ENCODE data around the gene SLC17A9.

SLC17A9 gene

GRCh38 chr20:62952373-62952967 lies at the start of gene SLC17A9:
SLC17A9 (plus strand) TSS chr20:62952709; CDS start chr20:62952831, 122 bp downstream.
- peaks cover 35% of the 10 kb centered on the region for H3K36me3 ChIP-seq (ENCODE audit: insufficient read depth, low read depth, low read length)
- H3K4me3 ChIP-seq (ENCODE audit: low read length): peak within 1 kb of the TSS; percentile 53
- no peaks in the 10 kb centered on the region for H3K9me3 ChIP-seq (ENCODE audit: insufficient read depth, low read depth, low read length)
- peaks cover 11% of the 10 kb centered on the region; the same call in 1 of the 2 replicates for H3K4me1 ChIP-seq (ENCODE audit: insufficient read depth, low read length)
- H3K9ac ChIP-seq (ENCODE audit: low read depth, low read length): peak within 1 kb of the TSS; percentile 48; the same call in 1 of the 2 replicates
- H3K27me3 ChIP-seq (ENCODE audit: insufficient read depth, low read length): no peaks in the 10 kb centered on the region
- H3K27ac ChIP-seq (ENCODE audit: low read length): no peak within 1 kb of the TSS

- H3K27me3 ChIP-seq (ENCODE audit: insufficient read depth, low read length): no peaks in the 10 kb centered on the region
- no peak overlapping the region for H3K9ac ChIP-seq (ENCODE audit: low read depth, low read length)
- H3K9me3 ChIP-seq (ENCODE audit: insufficient read depth, low read depth, low read length): no peaks in the 10 kb centered on the region
- H3K4me1 ChIP-seq (ENCODE audit: insufficient read depth, low read length): peaks cover 14% of the 10 kb centered on the region
- peaks cover 71% of the 10 kb centered on the region for H3K36me3 ChIP-seq (ENCODE audit: insufficient read depth, low read depth, low read length)
- H3K4me3 ChIP-seq (ENCODE audit: low read length): no peak overlapping the region
- no peak overlapping the region for H3K27ac ChIP-seq (ENCODE audit: low read length)
These were observed 49.4 kb upstream of the SLC17A9 start for GRCh38 chr20:62902926-62903615.

GRCh38 chr20:62905536-62906117 lies 46.9 kb upstream of the SLC17A9 start:
- Histone ChIP-seq H3K27ac (ENCODE audit: low read length) (no peak overlapping the region), H3K4me1 (ENCODE audit: insufficient read depth, low read length) (peaks cover under 1% of the 10 kb centered on the region), H3K36me3 (ENCODE audit: insufficient read depth, low read depth, low read length) (peaks cover 96% of the 10 kb centered on the region), H3K27me3 (ENCODE audit: insufficient read depth, low read length) (no peaks in the 10 kb centered on the region), H3K9ac (ENCODE audit: low read depth, low read length) (no peak overlapping the region), H3K4me3 (ENCODE audit: low read length) (no peak overlapping the region), H3K9me3 (ENCODE audit: insufficient read depth, low read depth, low read length) (no peaks in the 10 kb centered on the region)

- no peak overlapping the region for H3K27ac ChIP-seq (ENCODE audit: low read length)
- H3K9me3 ChIP-seq (ENCODE audit: insufficient read depth, low read depth, low read length): no peaks in the 10 kb centered on the region
- no peaks in the 10 kb centered on the region for H3K27me3 ChIP-seq (ENCODE audit: insufficient read depth, low read length)
- no peak overlapping the region for H3K9ac ChIP-seq (ENCODE audit: low read depth, low read length)
- H3K4me3 ChIP-seq (ENCODE audit: low read length): no peak overlapping the region
- peaks cover 100% of the 10 kb centered on the region for H3K36me3 ChIP-seq (ENCODE audit: insufficient read depth, low read depth, low read length)
- no peaks in the 10 kb centered on the region; the same call in 1 of the 2 replicates for H3K4me1 ChIP-seq (ENCODE audit: insufficient read depth, low read length)
These were observed 46.3 kb upstream of the SLC17A9 start for GRCh38 chr20:62906209-62906608.

GRCh38 chr20:62906647-62907375 lies 45.7 kb upstream of the SLC17A9 start:
- Histone ChIP-seq H3K27me3 (ENCODE audit: insufficient read depth, low read length) (no peaks in the 10 kb centered on the region), H3K4me1 (ENCODE audit: insufficient read depth, low read length) (no peaks in the 10 kb centered on the region; the same call in 1 of the 2 replicates), H3K9ac (ENCODE audit: low read depth, low read length) (no peak overlapping the region), H3K27ac (ENCODE audit: low read length) (no peak overlapping the region), H3K9me3 (ENCODE audit: insufficient read depth, low read depth, low read length) (no peaks in the 10 kb centered on the region), H3K4me3 (ENCODE audit: low read length) (no peak overlapping the region), H3K36me3 (ENCODE audit: insufficient read depth, low read depth, low read length) (peaks cover 100% of the 10 kb centered on the region)

GRCh38 chr20:62907384-62908317 lies 44.9 kb upstream of the SLC17A9 start:
- H3K36me3 ChIP-seq (ENCODE audit: insufficient read depth, low read depth, low read length): peaks cover 100% of the 10 kb centered on the region
- H3K4me3 ChIP-seq (ENCODE audit: low read length): no peak overlapping the region
- no peaks in the 10 kb centered on the region; the same call in 1 of the 2 replicates for H3K4me1 ChIP-seq (ENCODE audit: insufficient read depth, low read length)
- no peak overlapping the region for H3K9ac ChIP-seq (ENCODE audit: low read depth, low read length)
- no peaks in the 10 kb centered on the region for H3K27me3 ChIP-seq (ENCODE audit: insufficient read depth, low read length)
- no peak overlapping the region for H3K27ac ChIP-seq (ENCODE audit: low read length)
- no peaks in the 10 kb centered on the region for H3K9me3 ChIP-seq (ENCODE audit: insufficient read depth, low read depth, low read length)

- H3K27ac ChIP-seq (ENCODE audit: low read length): no peak overlapping the region
- no peaks in the 10 kb centered on the region for H3K27me3 ChIP-seq (ENCODE audit: insufficient read depth, low read length)
- H3K9ac ChIP-seq (ENCODE audit: low read depth, low read length): no peak overlapping the region
- no peak overlapping the region for H3K4me3 ChIP-seq (ENCODE audit: low read length)
- no peaks in the 10 kb centered on the region for H3K9me3 ChIP-seq (ENCODE audit: insufficient read depth, low read depth, low read length)
- peaks cover 98% of the 10 kb centered on the region for H3K36me3 ChIP-seq (ENCODE audit: insufficient read depth, low read depth, low read length)
- H3K4me1 ChIP-seq (ENCODE audit: insufficient read depth, low read length): 0 out of 2 replicates have a peak, but pooled peaks cover 3% of the 10 kb centered on the region
These were observed 43.3 kb upstream of the SLC17A9 start for GRCh38 chr20:62908971-62909791.

GRCh38 chr20:62910217-62910766 lies 42.2 kb upstream of the SLC17A9 start:
- peaks cover 11% of the 10 kb centered on the region; the same call in 1 of the 2 replicates for H3K4me1 ChIP-seq (ENCODE audit: insufficient read depth, low read length)
- H3K27me3 ChIP-seq (ENCODE audit: insufficient read depth, low read length): no peaks in the 10 kb centered on the region
- no peak overlapping the region for H3K4me3 ChIP-seq (ENCODE audit: low read length)
- peaks cover 91% of the 10 kb centered on the region for H3K36me3 ChIP-seq (ENCODE audit: insufficient read depth, low read depth, low read length)
- H3K9ac ChIP-seq (ENCODE audit: low read depth, low read length): no peak overlapping the region
- H3K9me3 ChIP-seq (ENCODE audit: insufficient read depth, low read depth, low read length): no peaks in the 10 kb centered on the region
- no peak overlapping the region for H3K27ac ChIP-seq (ENCODE audit: low read length)

GRCh38 chr20:62910777-62911497 lies 41.6 kb upstream of the SLC17A9 start:
- peaks cover 85% of the 10 kb centered on the region for H3K36me3 ChIP-seq (ENCODE audit: insufficient read depth, low read depth, low read length)
- H3K27me3 ChIP-seq (ENCODE audit: insufficient read depth, low read length): no peaks in the 10 kb centered on the region
- no peak overlapping the region for H3K4me3 ChIP-seq (ENCODE audit: low read length)
- H3K4me1 ChIP-seq (ENCODE audit: insufficient read depth, low read length): peaks cover 16% of the 10 kb centered on the region; the same call in 1 of the 2 replicates
- no peak overlapping the region for H3K27ac ChIP-seq (ENCODE audit: low read length)
- no peak overlapping the region for H3K9ac ChIP-seq (ENCODE audit: low read depth, low read length)
- H3K9me3 ChIP-seq (ENCODE audit: insufficient read depth, low read depth, low read length): no peaks in the 10 kb centered on the region

Measured in iPS-20b (cell line).